HG03060 (cell line): ENCODE data around the gene HELZ.

Experiments
- ATAC-seq: cut with Tn5 transposase; IDR thresholded peaks from one replicate; pipeline ENCODE4 v1.9.1; 2021; ENCODE audit warnings: low read depth, moderate number of reproducible peaks; ENCODE audit not compliant: unreplicated experiment

The HELZ gene

DNA sequence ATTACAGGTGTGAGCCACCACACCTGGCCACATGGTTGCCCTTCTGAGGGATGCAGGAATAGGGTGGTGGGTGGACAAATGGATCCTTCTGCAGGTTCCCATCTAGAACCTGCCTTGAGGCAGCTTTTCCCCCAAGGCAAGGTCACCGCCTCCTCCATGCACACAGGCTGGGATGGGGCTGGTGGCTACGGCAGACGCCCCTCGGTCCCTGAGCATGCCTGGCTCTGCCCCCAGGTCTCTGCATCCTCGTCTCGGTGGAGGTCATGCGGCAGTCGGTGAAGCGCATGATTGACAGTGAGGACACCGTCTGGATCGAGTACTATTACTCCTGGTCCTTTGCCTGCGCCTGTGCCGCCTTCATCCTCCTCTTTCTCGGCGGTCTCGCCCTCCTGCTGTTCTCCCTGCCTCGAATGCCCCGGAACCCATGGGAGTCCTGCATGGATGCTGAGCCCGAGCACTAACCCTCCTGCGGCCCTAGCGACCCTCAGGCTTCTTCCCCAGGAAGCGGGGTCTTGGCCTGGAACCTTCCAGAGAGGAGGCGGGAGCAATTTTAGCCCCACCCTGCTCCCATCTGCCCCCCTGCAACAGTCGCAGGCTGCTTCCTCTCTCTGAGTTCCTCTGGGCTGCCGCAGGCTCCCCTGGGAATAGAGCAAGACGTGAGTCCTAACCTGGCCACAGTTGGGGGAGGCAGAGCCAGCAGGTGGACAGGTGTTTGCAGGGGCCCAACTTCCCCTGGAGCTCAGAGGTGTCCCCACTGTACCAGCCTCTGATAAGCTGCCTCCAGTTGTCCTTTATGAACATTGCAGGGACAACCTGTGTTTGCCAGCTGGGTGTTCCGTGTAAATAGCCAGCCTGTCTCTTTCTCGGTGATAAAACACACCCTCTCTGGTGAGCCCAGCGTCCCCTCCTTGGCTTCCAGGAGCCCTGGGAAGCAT is 188.9 kb downstream of the HELZ start:
- no peak for ATAC-seq

DNA sequence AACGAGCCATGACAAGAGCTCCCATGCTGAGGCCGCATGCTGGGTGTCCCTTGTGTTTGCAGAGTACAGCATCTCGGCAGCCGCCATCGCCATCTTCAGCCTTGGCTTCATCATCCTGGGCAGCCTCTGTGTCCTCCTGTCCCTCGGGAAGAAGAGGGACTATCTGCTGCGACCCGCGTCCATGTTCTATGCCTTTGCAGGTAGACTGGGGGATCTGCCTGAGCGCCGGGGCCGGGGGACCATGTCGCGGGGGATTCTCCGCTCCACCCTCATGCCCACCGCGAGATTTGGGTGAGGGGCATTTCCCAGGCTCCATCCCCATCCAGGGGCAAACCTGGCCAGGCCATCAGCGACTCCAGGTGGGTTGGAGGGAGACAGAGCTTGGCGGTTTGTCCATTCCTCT is 190.0 kb downstream of the HELZ start:
- ATAC-seq, result no peak

DNA sequence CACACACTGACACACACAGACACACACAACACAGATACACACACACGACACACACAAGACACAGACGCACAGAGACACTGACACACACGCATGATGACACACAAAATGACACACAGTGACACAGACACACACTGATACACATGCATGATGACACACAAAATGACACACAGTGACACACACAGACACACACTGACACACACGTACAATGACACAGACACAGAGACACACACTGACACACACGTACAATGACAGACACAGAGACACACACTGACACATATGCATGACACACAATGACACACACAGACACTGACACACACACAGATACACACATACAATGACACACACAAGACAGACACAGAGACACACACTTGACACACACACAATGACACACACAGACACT is 190.4 kb downstream of the HELZ start:
- ATAC-seq, result no peak

DNA sequence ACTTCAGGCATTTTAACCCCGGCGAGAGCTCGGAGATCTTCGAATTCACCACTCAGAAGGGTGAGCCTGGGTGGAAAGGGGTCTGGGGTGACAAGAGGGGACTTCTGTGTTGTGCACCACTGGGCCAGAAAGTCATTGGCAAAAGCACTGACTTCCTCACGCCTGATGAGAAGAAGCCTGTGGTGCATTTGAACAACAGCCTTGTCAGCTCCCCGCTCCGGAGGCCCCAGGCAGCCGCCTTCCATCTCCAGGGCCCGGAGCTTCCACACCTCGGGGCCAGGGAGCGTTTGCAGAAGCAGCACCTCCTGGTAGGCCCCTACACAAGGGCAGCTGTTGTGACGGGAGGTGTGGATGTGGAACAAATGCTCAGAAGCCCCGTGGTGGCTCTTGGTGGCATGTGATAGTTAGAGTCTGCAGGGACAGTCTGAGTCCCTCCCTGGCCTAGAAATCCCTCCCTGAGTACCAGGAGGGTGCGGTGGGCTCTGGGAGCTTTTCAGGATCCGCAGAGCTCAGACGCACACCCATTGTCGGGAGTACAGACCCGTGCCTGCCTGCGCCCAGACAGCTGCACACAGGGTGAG is 190.9 kb downstream of the HELZ start:
- ATAC-seq, result no peak

DNA sequence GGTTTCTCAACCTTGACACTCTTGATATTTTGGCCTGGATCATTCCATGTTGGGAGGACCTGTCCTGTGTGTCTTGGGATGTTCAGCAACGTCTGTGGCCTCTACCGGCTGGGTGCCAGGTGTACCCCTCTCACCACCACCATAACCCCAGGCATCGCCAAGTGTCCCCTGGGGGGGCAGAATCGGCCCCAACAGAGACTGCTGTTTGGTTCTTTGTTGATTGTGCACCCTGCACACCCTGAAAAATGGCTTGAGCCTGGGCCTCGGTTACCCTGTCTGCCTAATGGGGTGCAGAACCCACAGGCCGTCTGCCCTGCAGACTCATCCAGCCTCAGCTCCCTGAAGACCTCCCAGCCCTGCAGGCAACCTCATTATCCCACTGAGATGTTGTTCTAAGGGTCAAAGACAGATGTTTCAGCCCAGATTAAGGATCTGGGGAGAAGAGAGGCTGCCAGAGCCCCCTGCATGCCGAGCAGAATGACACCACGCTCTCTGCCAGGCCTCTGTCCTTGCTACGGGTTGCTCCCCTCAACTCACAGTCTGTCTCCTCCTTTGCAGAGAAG is 191.5 kb downstream of the HELZ start:
- no peak for ATAC-seq

DNA sequence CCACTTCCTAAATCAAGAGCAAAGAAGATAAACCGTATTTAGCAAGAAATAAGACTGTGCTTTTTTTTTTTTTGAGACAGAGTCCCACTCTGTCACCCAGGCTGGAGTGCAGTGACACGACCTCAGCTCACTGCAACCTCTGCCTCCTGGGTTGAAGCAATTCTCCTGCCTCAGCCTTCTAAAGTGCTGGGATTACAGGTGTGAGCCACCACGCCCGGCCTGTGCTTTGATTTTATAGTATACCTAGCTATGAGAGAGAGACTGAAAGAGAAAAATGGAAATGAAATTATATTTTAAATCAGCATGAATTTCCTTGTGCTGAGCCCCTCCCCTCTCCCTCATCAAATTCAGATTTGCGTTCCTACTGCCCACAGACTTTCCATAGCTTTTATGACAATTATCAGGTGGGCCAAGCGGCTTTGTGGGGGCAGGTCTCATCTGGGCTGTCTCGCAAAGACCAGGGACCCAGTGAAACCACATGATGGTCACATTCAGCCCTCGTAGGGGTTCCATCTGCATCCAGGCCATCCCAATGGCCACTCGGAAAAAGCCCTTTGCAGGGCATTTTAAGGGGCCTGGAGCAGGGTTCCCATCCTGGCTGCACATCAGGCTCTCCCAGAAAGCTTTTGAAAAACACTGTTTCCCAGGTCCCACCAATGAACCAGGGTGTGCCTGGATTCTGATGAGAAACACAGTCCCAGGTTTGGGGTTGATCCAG is 192.1 kb downstream of the HELZ start:
- no peak for ATAC-seq

DNA sequence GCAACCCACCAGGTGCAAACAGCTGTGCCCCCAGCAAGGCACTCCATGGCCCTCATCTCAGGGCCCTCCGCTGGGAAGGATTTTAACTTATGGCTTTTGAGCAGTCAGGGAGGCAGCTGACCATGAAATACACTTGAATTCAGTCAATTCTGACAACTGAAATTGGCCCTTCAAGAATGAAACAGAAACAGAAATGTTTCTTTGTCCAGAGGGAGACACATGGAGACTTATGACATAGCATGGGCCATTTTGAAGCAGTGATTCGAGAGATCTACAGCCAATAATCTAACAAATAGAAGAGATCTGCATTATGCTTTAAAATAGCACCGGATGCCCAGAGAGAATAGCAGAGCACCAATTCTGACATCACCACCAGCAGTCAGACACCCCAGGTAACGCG is 193.2 kb downstream of the HELZ start:
- ATAC-seq, result no peak

DNA sequence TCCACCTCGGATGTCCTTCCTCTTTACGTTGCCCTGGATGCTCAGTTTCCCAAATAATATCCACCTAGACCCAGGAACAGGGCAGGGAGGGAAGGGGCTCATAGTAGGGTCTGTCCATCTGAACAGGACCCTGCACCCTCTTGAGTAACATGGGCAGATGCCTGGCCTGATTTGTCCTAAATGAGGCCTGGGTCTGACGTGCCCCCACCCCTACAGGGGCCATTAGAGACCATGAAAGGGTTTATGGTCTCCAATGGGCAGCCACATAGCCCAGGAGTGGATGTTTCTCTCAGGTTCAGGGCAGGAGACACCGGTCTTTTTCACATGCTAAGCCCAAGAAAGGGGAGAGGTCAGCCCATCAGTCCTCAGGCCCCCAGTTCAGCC is 193.8 kb downstream of the HELZ start:
- ATAC-seq, result no peak

DNA sequence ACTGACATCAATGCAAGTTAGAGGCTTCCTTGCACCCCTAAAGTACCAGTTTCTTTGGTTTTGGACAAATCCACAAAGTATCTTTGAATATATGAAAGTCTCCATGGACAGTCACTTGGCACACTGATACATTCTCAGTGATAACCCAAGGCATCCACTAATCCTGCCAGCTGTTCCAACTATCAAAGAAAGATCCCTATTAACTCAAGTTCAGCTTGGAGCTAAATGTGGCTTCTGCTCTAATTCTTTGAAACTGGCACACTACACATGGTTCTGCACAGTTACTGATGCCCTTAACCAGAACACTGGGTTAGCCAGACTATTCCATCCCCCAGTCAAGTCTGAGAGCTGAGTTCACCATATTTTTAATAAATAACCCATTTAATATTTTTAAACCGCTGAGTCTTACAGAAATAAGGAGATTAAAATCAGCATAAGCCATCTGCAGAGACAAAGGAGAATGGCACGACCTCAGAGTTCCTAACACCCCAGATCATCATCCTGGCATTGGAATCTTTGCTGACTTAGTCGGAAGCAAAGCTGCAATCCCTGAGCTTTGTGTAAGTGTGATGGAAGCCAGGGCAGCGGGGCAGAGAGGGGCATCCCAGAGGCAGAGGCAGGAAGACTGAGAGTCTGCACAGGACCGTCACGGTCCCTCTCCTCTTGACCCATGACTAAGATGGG is 194.4 kb downstream of the HELZ start:
- no peak for ATAC-seq

DNA sequence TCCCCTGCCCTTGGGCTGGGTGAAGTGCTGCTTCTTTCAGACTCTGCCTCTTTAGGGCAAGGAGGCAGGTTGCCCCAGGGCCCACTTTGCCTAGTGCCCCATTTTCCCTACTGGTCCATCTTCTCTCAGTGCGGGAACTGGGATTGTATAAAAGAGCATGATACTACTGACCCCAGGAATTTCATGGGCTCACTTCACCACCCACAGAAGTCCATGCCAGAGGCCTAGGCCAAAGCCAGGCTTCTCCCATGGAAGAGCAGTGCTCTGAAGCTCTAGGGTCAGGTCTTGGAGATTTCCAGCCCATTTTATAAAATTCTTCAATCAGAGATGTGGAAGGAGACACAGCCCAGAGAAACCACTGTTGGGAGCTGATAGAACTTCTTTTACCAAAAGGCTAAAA is 194.9 kb downstream of the HELZ start:
- ATAC-seq, result no peak

DNA sequence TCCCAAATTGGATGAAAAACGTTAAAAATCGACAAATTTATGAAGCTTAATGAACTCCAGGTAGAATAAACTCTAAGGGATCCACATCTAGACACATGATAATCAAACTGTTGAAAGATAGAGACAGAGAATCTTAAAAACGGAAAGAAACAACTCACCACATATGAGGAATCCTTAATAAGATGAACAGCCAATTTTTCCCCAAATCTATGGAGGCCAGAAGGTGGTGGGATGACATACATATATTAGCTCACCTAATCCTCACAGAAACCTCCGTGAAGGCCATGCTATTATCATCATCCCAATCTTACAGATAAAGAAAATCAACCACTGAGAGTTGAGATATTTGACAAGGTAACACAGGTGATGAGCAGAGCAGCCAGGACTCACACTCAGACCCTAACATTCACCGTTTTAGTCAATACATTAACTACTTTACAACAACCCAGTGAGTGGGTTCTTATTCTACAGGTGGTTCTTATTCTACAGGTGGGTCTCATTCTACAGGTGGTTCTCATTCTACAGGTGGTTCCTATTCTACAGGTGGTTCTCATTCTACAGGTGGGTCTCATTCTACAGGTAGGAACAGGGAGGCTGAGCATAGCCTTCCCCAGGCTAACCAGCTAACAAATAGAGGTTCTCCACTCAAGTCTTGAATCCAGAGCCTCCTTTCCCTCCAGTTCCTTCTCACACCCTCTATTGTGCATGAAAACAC is 195.8 kb downstream of the HELZ start:
- no peak for ATAC-seq

DNA sequence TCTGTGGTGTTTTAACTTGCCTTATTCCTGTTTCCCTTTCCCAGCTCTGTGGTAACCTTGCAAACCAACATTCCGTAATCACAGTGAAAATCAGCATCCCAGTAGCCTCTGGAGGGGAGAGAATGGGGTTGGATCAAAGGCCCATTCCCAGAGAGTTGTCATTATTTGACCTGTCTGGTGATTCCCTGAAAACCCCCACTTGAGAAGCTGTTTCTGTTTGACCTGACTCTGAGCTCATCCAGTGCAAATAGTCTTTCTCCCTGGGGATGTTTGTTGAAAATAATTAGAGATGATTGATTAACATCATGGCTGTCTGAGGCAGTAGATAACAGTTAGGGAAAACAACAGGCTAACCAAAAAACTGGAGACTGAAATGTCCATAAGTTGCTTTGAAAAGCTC is 197.6 kb downstream of the HELZ start:
- ATAC-seq, result no peak

DNA sequence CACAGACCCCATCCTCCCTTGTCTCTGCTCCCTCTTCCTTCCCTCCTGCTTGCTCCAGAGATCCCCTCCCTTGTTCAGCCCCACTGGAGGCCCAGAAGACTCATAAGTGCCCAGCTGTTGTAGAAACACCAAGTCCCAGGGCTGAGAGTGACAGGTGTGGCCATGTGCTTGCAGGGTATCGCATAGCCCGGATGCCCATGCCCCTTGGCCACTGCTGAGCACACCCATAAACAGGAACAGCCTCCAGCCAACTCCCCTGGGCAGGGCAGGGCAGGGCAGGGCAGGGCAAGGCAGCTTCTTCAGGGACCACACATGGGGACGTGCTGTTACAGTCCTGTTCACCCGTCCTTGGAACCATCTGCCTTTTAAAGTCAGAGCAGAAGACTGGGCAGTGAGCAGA is 198.6 kb downstream of the HELZ start:
- ATAC-seq, result no peak

DNA sequence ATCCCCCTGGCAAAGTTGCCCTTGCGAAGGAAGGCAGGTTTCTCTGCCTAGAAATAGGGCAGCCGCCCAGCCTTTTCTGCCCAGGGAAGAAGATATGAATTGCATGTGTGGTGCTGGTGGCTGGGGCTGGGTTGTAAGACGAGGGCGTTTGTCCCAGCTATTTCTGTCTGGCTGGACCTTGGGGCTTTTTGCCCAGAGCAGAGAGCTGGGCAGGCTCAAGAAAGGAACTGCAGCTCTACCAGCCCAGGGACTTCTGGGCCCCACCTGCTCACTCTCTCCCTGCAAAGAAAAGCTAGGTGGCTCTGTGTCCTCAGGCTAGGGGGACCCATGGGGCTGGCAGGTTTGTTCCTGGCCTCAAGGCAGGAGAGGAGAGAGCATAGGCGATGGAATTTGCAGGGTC is 200.1 kb downstream of the HELZ start:
- no peak for ATAC-seq

DNA sequence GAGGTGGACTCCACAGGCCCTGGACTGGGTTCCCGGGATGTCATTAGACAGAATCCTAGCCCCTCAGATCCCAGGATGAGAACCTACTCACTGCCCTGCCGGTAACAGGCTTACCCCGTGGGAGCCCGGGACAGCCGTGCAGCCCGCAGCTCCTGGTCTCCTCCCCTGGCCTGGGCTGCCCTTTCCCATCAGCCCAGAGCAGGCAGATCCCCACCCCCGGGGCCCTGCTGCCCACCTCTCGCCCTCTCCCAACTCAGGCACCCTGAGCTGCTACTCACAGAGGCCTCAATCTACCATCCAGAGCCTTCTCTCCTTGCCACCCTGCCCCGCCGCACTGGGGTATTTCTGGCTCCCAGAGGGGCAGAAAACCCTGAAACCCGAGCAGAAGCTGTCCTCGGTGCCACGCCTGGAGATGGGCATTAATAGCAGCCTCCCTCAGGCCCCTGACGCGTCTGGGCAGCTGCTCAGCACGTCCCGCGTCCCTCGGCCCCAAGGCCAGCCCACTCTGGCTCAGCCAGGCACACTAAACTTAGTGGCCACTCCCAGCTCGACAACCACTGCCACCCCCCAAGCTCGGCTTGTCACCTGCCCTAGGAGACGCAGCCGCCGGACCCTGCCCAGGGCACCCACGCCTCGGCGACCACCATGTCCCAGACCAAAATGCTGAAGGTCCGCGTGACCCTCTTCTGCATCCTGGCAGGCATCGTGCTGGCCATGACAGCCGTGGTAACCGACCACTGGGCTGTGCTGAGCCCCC is 200.8 kb downstream of the HELZ start, which contains the start of gene CACNG1:
Gene CACNG1 (plus strand): TSS at position 539 of the 757 bp plus-strand sequence. CDS start 107 bp downstream, at position 646.
- no peak for ATAC-seq

DNA sequence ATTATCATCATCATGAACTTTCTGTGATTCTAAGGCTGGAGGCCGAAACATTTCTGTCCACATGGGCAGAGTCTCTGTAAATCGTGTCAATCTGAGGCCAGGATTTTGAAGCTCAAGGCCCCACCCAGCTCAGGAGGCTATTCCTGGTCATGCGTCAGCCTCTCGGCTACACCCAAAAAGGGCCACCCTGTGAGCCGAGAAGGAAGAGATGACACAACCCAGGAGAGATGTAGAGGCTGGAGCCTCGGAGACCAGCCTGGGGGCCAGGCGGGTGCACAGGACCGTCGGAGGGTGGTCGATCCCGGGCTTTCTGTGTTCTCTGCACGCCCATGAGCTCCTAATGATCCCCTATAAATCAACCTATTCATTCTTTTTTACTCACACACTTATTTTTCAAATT is 201.7 kb downstream of the HELZ start:
- ATAC-seq, result no peak

DNA sequence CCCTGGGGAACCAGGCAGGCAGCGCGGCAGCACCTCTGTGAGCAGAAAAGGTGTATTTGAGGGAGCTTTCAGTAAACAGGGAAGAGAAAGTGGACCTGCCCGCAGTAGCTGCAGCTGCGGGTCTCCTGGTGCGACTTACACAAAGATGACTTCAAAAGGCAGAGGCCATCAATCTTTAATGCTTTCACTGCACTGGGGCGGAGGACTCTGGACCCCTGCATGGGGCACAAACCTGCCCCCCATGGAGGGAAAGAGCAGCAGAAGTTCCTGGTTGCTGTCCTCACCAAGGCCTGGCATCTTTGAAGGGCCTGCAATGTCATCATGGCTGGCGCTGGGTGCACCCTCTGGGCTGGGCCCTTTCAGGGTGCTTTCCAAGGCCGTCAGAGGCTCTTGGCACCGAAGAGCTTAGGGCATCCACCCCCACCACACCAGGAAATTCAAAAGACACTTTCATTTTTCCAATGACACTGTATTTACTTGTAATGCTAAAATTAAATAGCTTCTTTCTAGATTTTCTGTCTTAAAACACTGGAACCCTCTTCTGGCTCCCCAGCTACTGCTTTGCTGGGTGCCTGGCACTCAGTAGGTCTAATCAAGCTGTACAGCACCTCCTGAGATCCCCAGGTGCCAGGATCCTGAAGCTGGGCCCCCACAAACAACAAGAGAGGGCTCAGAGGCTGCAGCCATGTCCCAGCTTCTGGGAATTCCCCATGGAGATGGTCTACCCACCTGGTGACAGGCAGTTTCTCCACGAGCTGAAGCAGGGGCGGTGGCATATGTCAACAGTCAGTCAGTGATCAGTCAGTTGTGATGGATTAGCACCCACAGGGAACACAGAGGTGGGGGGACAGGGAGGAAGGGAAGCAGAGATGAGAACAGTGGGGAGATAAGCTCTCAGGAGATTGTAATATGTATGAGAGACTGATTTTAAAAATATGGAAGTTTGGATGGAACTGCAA is 202.8 kb downstream of the HELZ start:
- ATAC-seq, result no peak

DNA sequence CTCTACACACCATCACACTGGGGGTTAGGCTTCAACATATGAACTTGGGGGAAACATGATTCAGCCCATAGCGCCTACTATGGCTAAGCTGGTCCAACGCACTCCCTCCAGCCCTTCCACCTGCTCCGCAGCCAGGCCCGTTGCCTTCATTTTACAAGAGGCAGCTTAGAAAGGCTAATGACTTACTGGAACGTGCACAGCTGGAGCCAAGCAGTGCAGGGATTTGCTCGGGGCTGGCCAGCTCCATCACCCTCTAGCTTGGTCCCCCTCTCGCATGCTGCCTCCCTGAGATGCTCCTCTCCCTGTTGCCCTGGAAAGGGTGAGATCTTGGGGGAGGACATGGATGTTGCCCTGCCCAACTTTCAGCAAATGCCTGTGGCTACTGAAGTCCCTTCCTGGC is 203.5 kb downstream of the HELZ start:
- no peak for ATAC-seq
